ENCODE data around the gene RINL.

The RINL gene

GRCh38 chr19:38849147-38849859 is 28.8 kb downstream of the RINL start:
- DNase-seq (ENCODE audit: low spot score) = peak; percentile 98

- no peak for DNase-seq (ENCODE audit: low spot score)
These were observed 29.6 kb downstream of the RINL start for GRCh38 chr19:38848299-38849146.

- no peak for DNase-seq (ENCODE audit: low spot score)
These were observed 32.0 kb downstream of the RINL start for GRCh38 chr19:38846097-38846496.

GRCh38 chr19:38845374-38846024 is 32.6 kb downstream of the RINL start:
- DNase-seq (ENCODE audit: low spot score) = no peak

GRCh38 chr19:38844093-38844686 is 33.9 kb downstream of the RINL start:
- DNase-seq (ENCODE audit: low spot score) = no peak

- no peak for DNase-seq (ENCODE audit: low spot score)
These were observed 34.8 kb downstream of the RINL start for GRCh38 chr19:38843175-38843758.

- no peak for DNase-seq (ENCODE audit: low spot score)
These were observed 35.5 kb downstream of the RINL start for GRCh38 chr19:38842439-38843174.

GRCh38 chr19:38841787-38842438 is 36.2 kb downstream of the RINL start:
- no peak for DNase-seq (ENCODE audit: low spot score)

GRCh38 chr19:38841180-38841766 is 36.8 kb downstream of the RINL start:
- DNase-seq (ENCODE audit: low spot score) = no peak

- no peak for DNase-seq (ENCODE audit: low spot score)
These were observed 37.5 kb downstream of the RINL start for GRCh38 chr19:38840583-38840968.

GRCh38 chr19:38839816-38840582 is 38.1 kb downstream of the RINL start:
- no peak for DNase-seq (ENCODE audit: low spot score)

GRCh38 chr19:38838986-38839761 is 38.9 kb downstream of the RINL start:
- no peak for DNase-seq (ENCODE audit: low spot score)

GRCh38 chr19:38838208-38838985 is 39.7 kb downstream of the RINL start:
- no peak for DNase-seq (ENCODE audit: low spot score)

- no peak for DNase-seq (ENCODE audit: low spot score)
These were observed 40.4 kb downstream of the RINL start for GRCh38 chr19:38837656-38838121.

- DNase-seq (ENCODE audit: low spot score) = no peak
These were observed 41.0 kb downstream of the RINL start for GRCh38 chr19:38836983-38837626.

GRCh38 chr19:38836159-38836982 is 41.7 kb downstream of the RINL start:
- no peak for DNase-seq (ENCODE audit: low spot score)

- DNase-seq (ENCODE audit: low spot score) = no peak
These were observed 43.5 kb downstream of the RINL start for GRCh38 chr19:38834590-38834989.
